Measurements from ENCODE around the gene CYB561D2. TPM values are rescaled to one million over a fixed set of nuclear protein-coding genes. Genes with fewer than 3 reads are reported as not detected.

Gene CYB561D2
- total RNA-seq, 1 donor from 2014 or later = 10.6 TPM

- no peak for DNase-seq
Measured at GRCh38 chr3:50341996-50342650, 8.5 kb upstream of the CYB561D2 start.

DNA sequence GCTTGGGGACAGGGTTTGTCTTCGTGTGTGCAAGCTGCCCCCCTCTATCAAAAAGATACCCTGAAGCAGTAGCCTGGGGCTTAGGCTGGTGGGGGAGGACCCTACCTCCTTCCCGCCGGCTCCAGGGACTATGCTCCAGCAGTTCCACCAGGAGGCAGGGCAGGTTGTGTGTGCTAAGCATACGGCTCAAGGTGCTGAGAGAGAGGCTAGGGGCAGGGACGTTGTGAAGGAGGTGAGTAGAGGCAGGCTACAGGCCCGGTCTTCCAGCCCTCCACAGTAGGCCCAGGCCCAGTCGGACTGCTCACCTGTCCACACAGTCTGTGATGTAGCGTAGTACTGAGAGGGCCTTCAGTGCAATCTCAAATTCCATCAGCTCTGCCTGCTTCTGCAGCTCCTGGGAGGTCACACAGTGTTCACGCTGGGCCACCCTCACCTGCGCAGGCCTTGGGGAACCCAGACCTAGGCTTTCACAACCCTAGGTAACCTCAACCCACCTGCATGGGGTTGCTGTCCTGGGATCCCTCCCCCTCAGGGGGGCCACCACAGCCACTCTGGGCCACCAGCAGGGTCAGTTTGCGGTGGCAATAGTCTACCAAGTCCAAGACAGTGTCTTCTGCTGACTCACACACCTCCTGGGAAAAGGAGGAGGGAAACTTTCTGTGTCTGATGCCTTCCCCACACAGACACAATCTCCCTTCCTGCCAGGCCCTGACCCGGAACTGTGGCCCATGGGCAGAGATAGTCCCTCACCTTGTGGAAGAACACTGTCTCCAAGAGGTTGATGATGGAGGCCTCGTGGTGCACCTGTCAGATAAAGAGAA, 7.6 kb upstream of the CYB561D2 start:
- DNase-seq = no peak

DNA sequence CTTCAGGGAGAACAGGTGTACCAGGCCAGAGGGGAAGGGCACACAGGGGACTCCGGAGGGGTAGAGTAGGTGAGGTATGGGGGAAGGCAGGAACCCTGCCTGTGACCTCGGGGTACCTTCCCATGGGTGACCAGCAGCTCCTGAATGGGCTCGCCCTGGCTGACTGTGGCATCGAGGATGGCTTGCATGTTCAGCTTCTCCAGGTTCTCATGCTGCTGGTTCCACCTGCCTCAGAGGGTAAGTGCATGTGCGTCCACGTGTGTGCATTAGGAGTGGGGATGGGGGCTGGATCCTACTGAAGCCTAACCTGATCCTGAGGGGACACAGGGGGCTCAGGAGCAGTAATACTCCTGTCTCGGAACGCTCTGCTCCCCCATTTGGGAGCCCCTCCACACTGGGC, 5.7 kb upstream of the CYB561D2 start:
- DNase-seq = no peak

GRCh38 chr3:50345586-50346234, 5.0 kb upstream of the CYB561D2 start, which contains the start of gene ZMYND10:
ZMYND10 (minus strand) TSS chr3:50345732; CDS start chr3:50345579, 153 bp downstream.
- DNase-seq = peak; percentile 76

GRCh38 chr3:50347187-50347813, 3.4 kb upstream of the CYB561D2 start:
- DNase-seq = peak; percentile 89

GRCh38 chr3:50350213-50350526, 492 bp upstream of the CYB561D2 start:
- no peak for DNase-seq

GRCh38 chr3:50351323-50351697, 648 bp downstream of the CYB561D2 start:
- no peak for DNase-seq

DNA sequence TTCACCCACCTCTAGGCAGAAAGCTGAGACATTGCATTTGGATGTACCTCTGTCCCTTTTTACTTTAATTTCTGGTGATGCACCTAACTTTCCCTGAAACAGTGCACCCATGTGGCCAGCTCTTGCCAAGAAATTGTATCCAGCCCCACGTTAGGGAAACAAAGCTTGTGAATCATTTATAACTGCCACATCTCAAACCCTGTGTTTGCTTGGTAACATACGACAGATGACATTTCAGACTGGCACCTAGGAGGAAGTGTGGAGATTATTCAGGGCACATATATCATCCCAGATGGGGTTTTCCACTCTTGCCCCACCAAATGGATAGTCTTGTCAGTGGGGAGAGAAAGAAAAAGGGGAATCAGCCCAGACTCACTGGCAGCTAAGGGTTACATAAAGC, 2.1 kb downstream of the CYB561D2 start:
- no peak for DNase-seq

- no peak for DNase-seq
Measured at GRCh38 chr3:50353245-50354004, 2.8 kb downstream of the CYB561D2 start.

DNA sequence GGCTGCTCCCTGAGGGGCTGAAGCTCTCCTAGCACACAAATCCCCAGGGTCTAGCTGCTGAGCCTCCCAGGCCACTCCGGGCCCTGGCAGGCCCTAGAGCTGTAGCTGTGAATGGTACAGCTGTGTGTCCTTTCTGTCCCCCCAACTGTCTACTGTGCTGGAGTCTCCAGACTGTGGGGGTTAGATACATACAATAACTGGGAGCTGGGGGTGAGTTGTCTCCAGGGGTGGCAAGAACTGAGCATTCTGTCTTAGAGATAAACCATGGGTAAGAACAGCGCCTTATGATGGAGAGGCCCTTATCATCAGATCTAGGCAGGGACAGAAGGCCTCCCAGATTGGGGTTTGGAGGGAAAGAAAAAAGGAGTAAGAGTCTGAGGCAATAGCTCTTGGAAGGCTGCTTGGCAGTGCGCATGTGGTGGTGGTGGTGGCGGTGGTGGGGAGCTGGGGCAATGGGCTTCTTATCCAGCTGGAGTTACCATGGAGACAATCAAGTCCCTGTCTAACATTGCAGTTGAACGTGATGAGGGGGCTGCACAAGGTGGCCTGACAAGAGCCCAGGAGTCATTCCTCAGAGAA, 3.6 kb downstream of the CYB561D2 start:
- no peak for DNase-seq

- no peak for DNase-seq
Measured at GRCh38 chr3:50354850-50355249, 4.2 kb downstream of the CYB561D2 start.

GRCh38 chr3:50355829-50356552, 5.3 kb downstream of the CYB561D2 start:
- no peak for DNase-seq

- no peak for DNase-seq
Measured at GRCh38 chr3:50356553-50356952, 5.9 kb downstream of the CYB561D2 start.

GRCh38 chr3:50357481-50357880, 6.8 kb downstream of the CYB561D2 start:
- DNase-seq = no peak

- no peak for DNase-seq
Measured at GRCh38 chr3:50358355-50358910, 7.8 kb downstream of the CYB561D2 start.

DNA sequence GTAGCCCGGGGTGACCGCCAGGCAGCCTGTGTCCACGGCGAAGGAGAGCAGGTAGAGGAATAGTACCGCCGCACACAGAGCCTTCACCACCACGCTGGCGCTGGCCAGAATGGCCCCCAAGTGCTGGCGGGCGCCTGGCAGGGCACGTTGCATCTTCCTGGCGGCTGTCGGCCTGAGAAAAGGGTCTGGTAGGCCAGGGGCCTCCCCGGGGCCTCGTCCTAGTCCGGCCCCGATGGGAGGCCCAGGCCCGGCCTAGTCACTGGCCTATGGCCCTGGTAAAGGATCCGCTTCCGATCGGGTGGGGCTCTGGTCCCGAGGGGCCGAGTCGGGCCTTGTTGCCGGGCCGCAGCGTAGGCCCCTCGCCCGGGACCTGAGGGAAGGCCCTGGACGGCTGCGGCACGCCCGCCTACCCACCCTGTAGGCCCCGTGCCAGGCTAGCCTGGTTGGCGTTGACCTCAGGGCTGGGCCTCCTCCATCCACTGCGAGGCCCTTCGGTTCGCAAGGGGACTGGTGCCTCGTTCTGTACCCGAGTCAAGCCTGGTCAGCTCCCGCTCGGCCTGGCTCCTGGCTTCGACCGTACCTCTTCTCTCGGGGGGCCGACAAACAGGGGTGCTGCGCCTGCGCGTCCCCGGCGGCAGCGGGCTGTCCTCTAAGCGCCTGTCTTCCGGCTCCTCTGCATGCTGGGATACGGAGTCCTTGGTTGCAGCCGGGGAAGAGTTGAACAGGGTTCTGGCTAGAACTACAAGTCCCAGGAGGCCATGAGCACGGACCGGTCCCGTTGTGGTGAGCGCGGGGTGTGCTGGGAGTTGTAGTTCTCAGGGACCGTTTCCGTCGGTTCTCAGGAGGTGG, 8.5 kb downstream of the CYB561D2 start, which contains the start of gene TMEM115:
TMEM115 (minus strand) TSS at position 611 of the 849 bp plus-strand sequence; CDS start at position 153, 458 bp downstream.
- DNase-seq = peak; percentile 99

DNA sequence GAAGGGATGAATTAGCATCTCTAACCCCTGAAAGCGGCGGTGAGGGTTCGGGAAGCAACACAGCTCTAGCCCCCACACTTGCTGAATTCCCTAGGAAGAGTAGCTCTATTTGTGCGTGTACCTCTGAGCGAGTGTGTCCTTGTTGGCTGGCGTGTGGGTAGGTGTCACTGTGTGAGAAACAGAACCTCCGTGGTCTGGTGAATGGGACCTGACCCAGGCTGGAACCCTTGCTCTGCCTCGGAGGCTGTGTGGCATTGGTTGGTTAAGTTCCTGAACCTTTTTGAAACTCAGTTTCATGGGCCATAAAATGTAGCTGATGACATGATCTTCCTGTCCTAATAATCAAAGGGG, 9.1 kb downstream of the CYB561D2 start:
- no peak for DNase-seq

GRCh38 chr3:50364573-50365079, 14.0 kb downstream of the CYB561D2 start:
- peak; percentile 22 for DNase-seq

DNA sequence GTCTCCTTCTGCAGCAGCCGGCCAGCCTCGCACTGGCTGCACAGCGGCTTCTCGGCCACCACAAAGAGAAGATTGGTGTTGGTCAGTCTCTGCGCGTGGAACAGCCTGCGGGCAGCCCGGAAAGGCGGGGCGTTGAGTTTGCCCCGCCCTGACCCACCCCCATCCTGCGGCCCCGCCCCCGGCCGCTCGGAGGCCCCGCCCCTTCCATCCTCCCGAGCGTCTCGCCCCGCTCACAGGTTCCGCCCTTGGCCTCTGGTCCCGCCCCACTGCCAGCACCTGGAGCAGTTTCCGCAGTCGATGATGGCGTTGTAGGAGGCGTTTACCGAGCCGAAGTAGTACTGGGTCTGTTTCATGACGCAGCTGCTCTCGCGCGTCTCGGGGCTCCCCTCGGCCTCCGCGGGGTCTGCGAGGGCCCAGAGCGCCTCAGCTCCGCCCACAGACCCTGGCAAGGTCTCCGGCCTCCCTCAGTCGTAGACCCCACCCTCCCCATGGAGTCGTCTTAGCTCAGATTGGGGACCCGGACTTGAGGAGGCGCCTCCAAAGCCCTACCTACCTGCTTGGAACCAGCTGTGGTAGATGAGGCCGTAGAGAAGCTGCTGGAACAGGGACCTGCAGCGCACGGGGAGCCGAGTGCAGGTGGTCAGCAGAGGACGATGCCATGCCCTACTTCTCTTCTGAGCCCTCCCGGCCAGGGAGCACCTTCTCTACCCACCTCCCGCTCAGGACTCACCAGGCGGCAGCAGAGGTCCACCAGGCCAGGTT, 14.6 kb downstream of the CYB561D2 start:
- peak; percentile 87 for DNase-seq

Data from tongue (tissue), 2 donors.